ENCODE results near the gene GYPC. TPM values are rescaled to one million over a fixed set of nuclear protein-coding genes. Genes with fewer than 3 reads are reported as not detected.
"Not testable (repeated sequence)": the region's sequence is repeated elsewhere in the genome, so short reads cannot be mapped to it uniquely, and the experiment has no call there.

GYPC gene
- total RNA-seq, 4 donors from 2014 or later, result 93.4 to 151 (median 108) TPM

- no peak overlapping the region for H3K4me3 ChIP-seq
- no peaks in the 10 kb centered on the region for H3K9me3 ChIP-seq
- H3K4me1 ChIP-seq, result no peaks in the 10 kb centered on the region
- no peak for ATAC-seq
- H3K27ac ChIP-seq, result no peak overlapping the region
- H3K36me3 ChIP-seq, result no peaks in the 10 kb centered on the region
- TF ChIP-seq CTCF (IDR thresholded peaks at IDR 0.05), result no peak
- no peak for TF ChIP-seq EP300 (IDR thresholded peaks at IDR 0.05)
- no peak for TF ChIP-seq POLR2A (IDR thresholded peaks at IDR 0.05)
- no peak for TF ChIP-seq POLR2AphosphoS5 (IDR thresholded peaks at IDR 0.05)
- H3K27me3 ChIP-seq, result no peaks in the 10 kb centered on the region
- WGBS, 2 donors (ENCODE audit: low coverage in 1 of 2), result 86 to 95% methylated on average over 6 of the region's 6 CpGs
Observed at GRCh38 chr2:126638746-126639145, 17.2 kb upstream of the GYPC start.

GRCh38 chr2:126639276-126639675 lies 16.7 kb upstream of the GYPC start:
- TF ChIP-seq POLR2AphosphoS5 (IDR thresholded peaks at IDR 0.05), result no peak
- 87% methylated on average over 2 of the region's 3 CpGs; no CpG with 5 or more reads in 1 of the 2 donors for WGBS, 2 donors (ENCODE audit: low coverage in 1 of 2)
- ATAC-seq, result no peak

GRCh38 chr2:126641294-126641693 lies 14.7 kb upstream of the GYPC start:
- H3K4me1 ChIP-seq, H3K27ac ChIP-seq, H3K36me3 ChIP-seq, H3K4me3 ChIP-seq, ATAC-seq, H3K9me3 ChIP-seq, H3K27me3 ChIP-seq: not testable (repeated sequence)
- WGBS, 2 donors (ENCODE audit: low coverage in 1 of 2), result 92 to 94% methylated on average over 2 to 9 of the region's 9 CpGs

More at GRCh38 chr2:126639276-126639675, 16.7 kb upstream of the GYPC start:
- Histone ChIP-seq H3K27me3 (no peaks in the 10 kb centered on the region), H3K4me1 (no peaks in the 10 kb centered on the region), H3K4me3 (no peak overlapping the region), H3K9me3 (no peaks in the 10 kb centered on the region), H3K36me3 (no peaks in the 10 kb centered on the region), H3K27ac (no peak overlapping the region)

GRCh38 chr2:126642031-126642430 lies 13.9 kb upstream of the GYPC start:
- no peaks in the 10 kb centered on the region for H3K36me3 ChIP-seq
- TF ChIP-seq EP300 (IDR thresholded peaks at IDR 0.05) (no peak), CTCF (IDR thresholded peaks at IDR 0.05) (no peak), POLR2AphosphoS5 (IDR thresholded peaks at IDR 0.05) (no peak), POLR2A (IDR thresholded peaks at IDR 0.05) (no peak)
- no peaks in the 10 kb centered on the region for H3K4me1 ChIP-seq
- 50 to 94% methylated on average over 2 to 4 of the region's 4 CpGs for WGBS, 2 donors (ENCODE audit: low coverage in 1 of 2)
- H3K9me3 ChIP-seq, result no peaks in the 10 kb centered on the region
- H3K4me3 ChIP-seq, result no peak overlapping the region
- no peak for ATAC-seq
- no peaks in the 10 kb centered on the region for H3K27me3 ChIP-seq
- H3K27ac ChIP-seq, result no peak overlapping the region

- Histone ChIP-seq H3K27me3 (no peaks in the 10 kb centered on the region), H3K4me3 (no peak overlapping the region), H3K27ac (no peak overlapping the region), H3K36me3 (no peaks in the 10 kb centered on the region), H3K9me3 (no peaks in the 10 kb centered on the region), H3K4me1 (no peaks in the 10 kb centered on the region)
- ATAC-seq, result no peak
- WGBS, 2 donors (ENCODE audit: low coverage in 1 of 2), result 90 to 100% methylated on average over 4 to 5 of the region's 6 CpGs
- no peak for TF ChIP-seq CTCF (IDR thresholded peaks at IDR 0.05)
- TF ChIP-seq EP300 (IDR thresholded peaks at IDR 0.05), result no peak
- no peak for TF ChIP-seq POLR2A (IDR thresholded peaks at IDR 0.05)
- no peak for TF ChIP-seq POLR2AphosphoS5 (IDR thresholded peaks at IDR 0.05)
Observed at GRCh38 chr2:126643431-126643830, 12.5 kb upstream of the GYPC start.

- Histone ChIP-seq H3K4me1 (no peaks in the 10 kb centered on the region), H3K36me3 (no peaks in the 10 kb centered on the region), H3K9me3 (no peaks in the 10 kb centered on the region), H3K27me3 (no peaks in the 10 kb centered on the region), H3K27ac (no peak overlapping the region), H3K4me3 (no peak overlapping the region)
- WGBS, 2 donors (ENCODE audit: low coverage in 1 of 2), result 84 to 93% methylated on average over 3 of the region's 3 CpGs
- no peak for ATAC-seq
- TF ChIP-seq EP300 (IDR thresholded peaks at IDR 0.05), result no peak
- no peak for TF ChIP-seq POLR2AphosphoS5 (IDR thresholded peaks at IDR 0.05)
- TF ChIP-seq CTCF (IDR thresholded peaks at IDR 0.05), result no peak
- no peak for TF ChIP-seq POLR2A (IDR thresholded peaks at IDR 0.05)
Observed at GRCh38 chr2:126643972-126644371, 12.0 kb upstream of the GYPC start.
